IMR-90 (cell line): ENCODE data around the gene WBP2NL. TPM values are rescaled to one million over a fixed set of nuclear protein-coding genes. Genes with fewer than 3 reads are reported as not detected.

Source experiments
- ATAC-seq: fragments of 200-7000 bp; cut with Tn5 transposase; 2 replicates; pipeline ENCODE4 v1.9.1; 2020; ENCODE audit warnings: low read depth, mild to moderate bottlenecking, moderate library complexity
- BruUV-seq: library from RNA; stranded (reverse); fragments of 400-500 nt; replicated peaks from 2 replicates; lab custom pipeline; 2021; lab: Mats Ljungman, UMichigan
- CTCF ChIA-PET: fragments of 300-600 bp; formaldehyde crosslinking; extraction: SDS; loops from one replicate; lab custom pipeline; 2021; ENCODE audit warnings: antibody characterized with exemption; lab: Yijun Ruan, JAX
- POLR2A ChIA-PET: fragments of 300-600 bp; sonication (Branson Sonifier 250); formaldehyde crosslinking; loops from one replicate; lab custom pipeline; 2022; ENCODE audit warnings: antibody characterized with exemption; ENCODE audit not compliant: unreplicated experiment; lab: Charles Lee
- DNase-seq: peaks from one replicate; pipeline ENCODE4 v3.0.0; 2013
- H2AFZ ChIP-seq: replicated peaks from 2 replicates; pipeline ENCODE3; 2013; ENCODE audit warnings: low read length, mild to moderate bottlenecking; ENCODE audit not compliant: poor library complexity
- H2AK5ac ChIP-seq: 2 replicates; pipeline ENCODE4 v1.6.1; 2013; ENCODE audit warnings: low read depth, low read length, inconsistent platforms
- H2AK9ac ChIP-seq: replicated peaks from 2 replicates; pipeline ENCODE3; 2013; ENCODE audit warnings: mild to moderate bottlenecking, low read depth, low read length, moderate library complexity; ENCODE audit not compliant: poor library complexity
- H2BK120ac ChIP-seq: 2 replicates; pipeline ENCODE4 v1.6.1; 2013; ENCODE audit warnings: low read depth, low read length, inconsistent platforms
- H2BK15ac ChIP-seq: 3 replicates; pipeline ENCODE4 v1.6.1; 2013; ENCODE audit warnings: low read depth, low read length, inconsistent platforms
- H2BK20ac ChIP-seq: 2 replicates; pipeline ENCODE4 v1.6.1; 2013; ENCODE audit warnings: low read depth, mild to moderate bottlenecking, inconsistent platforms, low read length, moderate library complexity
- H2BK5ac ChIP-seq: 2 replicates; pipeline ENCODE4 v1.6.1; 2013; ENCODE audit warnings: mild to moderate bottlenecking, low read depth, low read length, inconsistent platforms; ENCODE audit not compliant: poor library complexity, severe bottlenecking
- H3K14ac ChIP-seq: replicated peaks from 2 replicates; pipeline ENCODE4 v1.6.1; 2013; ENCODE audit warnings: low read depth, low read length, inconsistent platforms
- H3K18ac ChIP-seq: 2 replicates; pipeline ENCODE4 v1.6.1; 2013; ENCODE audit warnings: low read depth, low read length, control low read depth
- H3K23ac ChIP-seq: 2 replicates; pipeline ENCODE4 v1.6.1; 2013; ENCODE audit warnings: low read depth, low read length, inconsistent platforms
- H3K27ac ChIP-seq: 2 replicates; pipeline ENCODE4 v1.5.1; 2013; ENCODE audit warnings: mild to moderate bottlenecking, control low read depth, low read length; ENCODE audit not compliant: insufficient read depth
- H3K27me3 ChIP-seq: 2 replicates; pipeline ENCODE4 v1.6.1; 2013; ENCODE audit warnings: low read length; ENCODE audit not compliant: control insufficient read depth, insufficient read depth
- H3K36me3 ChIP-seq: 2 replicates; pipeline ENCODE4 v1.6.1; 2013; ENCODE audit warnings: low read length, mixed read lengths; ENCODE audit not compliant: control insufficient read depth, insufficient read depth
- H3K4ac ChIP-seq: 2 replicates; pipeline ENCODE4 v1.6.1; 2013; ENCODE audit warnings: low read depth, low read length, inconsistent platforms
- H3K4me1 ChIP-seq: 2 replicates; pipeline ENCODE4 v1.6.1; 2013; ENCODE audit warnings: low read length, mixed read lengths; ENCODE audit not compliant: control insufficient read depth, insufficient read depth
- H3K4me2 ChIP-seq: 2 replicates; pipeline ENCODE4 v1.6.1; 2013; ENCODE audit warnings: low read depth, mild to moderate bottlenecking, control low read depth, low read length, moderate library complexity
- H3K4me3 ChIP-seq: 2 replicates; pipeline ENCODE4 v1.5.1; 2013; ENCODE audit warnings: low read depth, mild to moderate bottlenecking, control low read depth, low read length, moderate library complexity; ENCODE audit not compliant: insufficient read depth
- H3K56ac ChIP-seq: 2 replicates; pipeline ENCODE4 v1.6.1; 2013; ENCODE audit warnings: low read length, inconsistent platforms; ENCODE audit not compliant: insufficient read depth; ENCODE audit errors: extremely low read depth
- H3K79me1 ChIP-seq, 2 experiments: 2 replicates each; pipeline ENCODE4 v1.6.1; 2013; ENCODE audit warnings: low read length in 2 of 2, inconsistent platforms in 1 of 2, low read depth in 1 of 2
- H3K9ac ChIP-seq: 2 replicates; pipeline ENCODE4 v1.6.1; 2013; ENCODE audit warnings: low read depth, low read length, control low read depth
- H3K9me1 ChIP-seq: 2 replicates; pipeline ENCODE4 v1.6.1; 2013; ENCODE audit warnings: low read length, inconsistent platforms; ENCODE audit not compliant: insufficient read depth
- H3K9me3 ChIP-seq: 2 replicates; pipeline ENCODE4 v1.6.1; 2013; ENCODE audit warnings: low read length; ENCODE audit not compliant: control insufficient read depth, insufficient read depth
- H4K20me1 ChIP-seq: 2 replicates; pipeline ENCODE4 v1.6.1; 2013; ENCODE audit warnings: low read length, inconsistent platforms; ENCODE audit not compliant: insufficient read depth
- H4K5ac ChIP-seq: 2 replicates; pipeline ENCODE4 v1.6.1; 2013; ENCODE audit warnings: mild to moderate bottlenecking, low read depth, low read length, control low read depth
- H4K8ac ChIP-seq, 2 experiments: 2 replicates each; pipeline ENCODE4 v1.6.1; 2013; ENCODE audit warnings: low read depth in 2 of 2, low read length in 2 of 2, control low read depth in 1 of 2, inconsistent platforms in 1 of 2
- H4K91ac ChIP-seq: 2 replicates; pipeline ENCODE4 v1.6.1; 2013; ENCODE audit warnings: low read depth, low read length, inconsistent platforms; ENCODE audit not compliant: insufficient read depth
- CEBPB ChIP-seq: IDR thresholded peaks from 2 replicates; pipeline ENCODE4 v1.6.1; 2012; ENCODE audit warnings: low read depth, low read length, improper control_type of control experiment
- CTCF ChIP-seq: conservative IDR thresholded peaks from 2 replicates; pipeline ENCODE4 v1.5.1; 2012; ENCODE audit warnings: mild to moderate bottlenecking, low read depth, low read length, improper control_type of control experiment
- FOS ChIP-seq: fragments of 150-350 bp; IDR thresholded peaks from 2 replicates; pipeline ENCODE4 v1.6.1; 2016; ENCODE audit warnings: low read depth, low read length
- MAFK ChIP-seq: IDR thresholded peaks from 2 replicates; pipeline ENCODE4 v1.6.1; 2012; ENCODE audit warnings: low read depth, low read length, improper control_type of control experiment
- MAZ ChIP-seq: IDR thresholded peaks from 2 replicates; pipeline ENCODE4 v1.6.1; 2012; ENCODE audit warnings: low read depth, mild to moderate bottlenecking, low read length, improper control_type of control experiment, moderate library complexity, borderline replicate concordance
- MXI1 ChIP-seq: IDR thresholded peaks from 2 replicates; pipeline ENCODE4 v1.6.1; 2012; ENCODE audit warnings: low read depth, mild to moderate bottlenecking, low read length, moderate library complexity, borderline replicate concordance
- NFE2L2 ChIP-seq: fragments of 150-350 bp; IDR thresholded peaks from 2 replicates; pipeline ENCODE4 v1.6.1; 2016; ENCODE audit warnings: low read depth, mild to moderate bottlenecking, low read length
- POLR2A ChIP-seq: IDR thresholded peaks from 2 replicates; pipeline ENCODE4 v1.6.1; 2012; ENCODE audit warnings: mild to moderate bottlenecking, low read depth, low read length
- RAD21 ChIP-seq: IDR thresholded peaks from 2 replicates; pipeline ENCODE4 v1.6.1; 2012; ENCODE audit warnings: low read length, improper control_type of control experiment
- RCOR1 ChIP-seq: IDR thresholded peaks from 2 replicates; pipeline ENCODE4 v1.6.1; 2012; ENCODE audit warnings: mild to moderate bottlenecking, low read length, improper control_type of control experiment; ENCODE audit not compliant: insufficient replicate concordance
- RFX5 ChIP-seq: IDR thresholded peaks from 2 replicates; pipeline ENCODE4 v1.8.0; 2012; ENCODE audit warnings: low read depth, mild to moderate bottlenecking, low read length, moderate library complexity
- SMC3 ChIP-seq: fragments of 150-350 bp; IDR thresholded peaks from 2 replicates; pipeline ENCODE4 v1.6.1; 2016; ENCODE audit warnings: low read depth, mild to moderate bottlenecking, antibody characterized with exemption, low read length, moderate library complexity
- WGBS, 2 experiments: methylation state at CpG; one replicate each; pipeline versions ENCODE4 v1.1.5 to v1.1.7; 2013; ENCODE audit warnings: missing lambda C conversion rate in 2 of 2; ENCODE audit not compliant: insufficient read length in 1 of 2; ENCODE audit errors: extremely low coverage in 2 of 2; 5-methylcytosine and 5-hydroxymethylcytosine counted together
- dilution Hi-C: fragments of 300-500 bp; cut with HindIII; formaldehyde crosslinking; loops from one replicate; pipeline ENCODE4 v1.14.3; 2018; ENCODE audit warnings: low sequenced_read_pairs; ENCODE audit not compliant: unreplicated experiment
- in situ Hi-C: fragments of 300-500 bp; cut with MboI; formaldehyde crosslinking; loops from 3 replicates; pipeline ENCODE4 v1.14.3; 2019; ENCODE audit warnings: low sequenced_read_pairs, inconsistent platforms, mixed read lengths
- intact Hi-C: fragments of 100-400 bp; cut with micrococcal nuclease; formaldehyde crosslinking; loops from 2 replicates; pipeline ENCODE4 v1.10.0; 2022
- polyA plus RNA-seq, 3 experiments: library from polyadenylated mRNA; depleted of rRNA; stranded (reverse); fragments of >200 nt; gene quantifications; 2 replicates each; pipeline ENCODE4 v1.2.3, GENCODE V29; 2012; ENCODE audit warnings: low replicate concordance in 1 of 3
- total RNA-seq: library from RNA; depleted of rRNA; stranded (reverse); fragments of >200 nt; gene quantifications from 2 replicates; pipeline ENCODE4 v1.2.3, GENCODE V29; 2012
- TF ChIP-seq, protein P1 (sequence below): fragments of 150-350 bp; IDR thresholded peaks from 2 replicates; pipeline ENCODE4 v1.6.1; 2016; ENCODE audit warnings: low read depth, mild to moderate bottlenecking, low read length, moderate library complexity, borderline replicate concordance

Gene WBP2NL
- total and polyA plus RNA-seq, 2 of the 4 experiments (the other 2 are of a cell fraction) = not detected

DNA sequence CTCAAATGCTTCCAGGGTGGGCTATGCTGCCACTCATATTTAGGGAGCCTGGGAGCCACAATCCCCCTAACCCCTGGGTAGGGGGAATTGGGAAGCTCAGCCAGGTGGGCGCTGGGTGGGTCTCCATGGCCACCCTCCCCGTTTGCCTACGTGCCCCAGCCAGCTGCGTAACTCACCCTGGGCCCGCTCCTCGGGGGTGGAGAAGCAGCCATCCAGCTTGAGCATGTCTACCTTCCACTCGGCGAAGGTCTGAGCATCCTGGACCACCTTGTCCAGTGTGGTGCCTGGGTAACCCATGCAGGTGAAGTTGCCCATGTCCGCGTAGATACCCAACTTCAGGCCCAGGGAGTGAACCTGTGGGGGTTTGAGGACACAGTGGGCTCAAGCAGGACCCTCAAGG lies 68.3 kb downstream of the WBP2NL start:
- BruUV-seq = no TSS peak
- no peak for DNase-seq
- Histone ChIP-seq H4K91ac (no peak overlapping the region), H3K4me2 (no peak overlapping the region), H4K5ac (no peak overlapping the region), H3K4ac (no peak overlapping the region), H2BK15ac (no peak overlapping the region), H3K9ac (no peak overlapping the region), H3K4me1 (peaks cover 3% of the 10 kb centered on the region), H3K27ac (no peak overlapping the region), H2BK5ac (no peak overlapping the region), H2AK5ac (no peak overlapping the region), H3K56ac (no peak overlapping the region), H4K20me1 (0 out of 2 replicates have a peak, but pooled peaks cover 4% of the 10 kb centered on the region), H2BK120ac (no peak overlapping the region), H3K14ac (no peak overlapping the region), H2BK20ac (no peak overlapping the region), H3K18ac (no peak overlapping the region), H2AFZ (no peak overlapping the region), H3K4me3 (no peak overlapping the region), H3K23ac (no peak overlapping the region), H3K9me1 (0 out of 2 replicates have a peak, but pooled peaks cover 5% of the 10 kb centered on the region), H2AK9ac (no peak overlapping the region), H3K27me3 (no peaks in the 10 kb centered on the region), H3K9me3 (no peaks in the 10 kb centered on the region), H3K79me1 (peaks cover 0 to 32% of the 10 kb centered on the region in 2 experiments; a peak in 3 of 4 replicates), H3K36me3 (peaks cover 21% of the 10 kb centered on the region), H4K8ac (no peak overlapping the region)
- WGBS, 2 experiments = 98% methylated on average over 8 of the region's 10 CpGs; no CpG with 5 or more reads in 1 of the 2 experiments
- CTCF ChIA-PET = no interaction called here
- intact Hi-C loops = no loop called here
- ATAC-seq = no peak
- dilution Hi-C loops = no loop called here
- in situ Hi-C loops = no loop called here
- POLR2A ChIA-PET = no interaction called here
- TF ChIP-seq RFX5 (no peak), CTCF (no peak), RAD21 (no peak), FOS (no peak), MXI1 (no peak), MAZ (no peak), SMC3 (no peak), POLR2A (no peak), MAFK (no peak), CEBPB (no peak), RCOR1 (no peak), NFE2L2 (no peak)
- TF ChIP-seq, protein P1, sequence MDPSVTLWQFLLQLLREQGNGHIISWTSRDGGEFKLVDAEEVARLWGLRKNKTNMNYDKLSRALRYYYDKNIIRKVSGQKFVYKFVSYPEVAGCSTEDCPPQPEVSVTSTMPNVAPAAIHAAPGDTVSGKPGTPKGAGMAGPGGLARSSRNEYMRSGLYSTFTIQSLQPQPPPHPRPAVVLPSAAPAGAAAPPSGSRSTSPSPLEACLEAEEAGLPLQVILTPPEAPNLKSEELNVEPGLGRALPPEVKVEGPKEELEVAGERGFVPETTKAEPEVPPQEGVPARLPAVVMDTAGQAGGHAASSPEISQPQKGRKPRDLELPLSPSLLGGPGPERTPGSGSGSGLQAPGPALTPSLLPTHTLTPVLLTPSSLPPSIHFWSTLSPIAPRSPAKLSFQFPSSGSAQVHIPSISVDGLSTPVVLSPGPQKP = no peak
